Gastrocnemius medialis (tissue), 4 donors: ENCODE data around the gene NFATC4.

Experiments used
- CTCF ChIP-seq, 5 experiments: fragments of 450-650 bp in 3 of 5; fragments of 200-600 bp in 2 of 5; sonication (generic) in 2 of 5; IDR thresholded peaks in 4 of 5; conservative IDR thresholded peaks in 1 of 5; 1 replicate in 4 of 5; 2 replicates in 1 of 5; pipeline ENCODE4 v1.5.1; 2016 to 2019; ENCODE audit warnings: antibody characterized with exemption in 5 of 5, mild to moderate bottlenecking in 3 of 5, moderate library complexity in 3 of 5
- POLR2A ChIP-seq, 2 donors: fragments of 450-650 bp; IDR thresholded peaks; one replicate each; pipeline ENCODE4 v1.6.1; 2017; ENCODE audit warnings: antibody characterized with exemption in 2 of 2, mild to moderate bottlenecking in 2 of 2, moderate library complexity in 2 of 2

GRCh38 chr14:24362241-24362960, 5.6 kb upstream of the NFATC4 start:
- TF ChIP-seq CTCF (IDR thresholded peaks at IDR 0.05 in 4 of 5, conservative IDR thresholded peaks at IDR 0.05 in 1 of 5) (no peak), POLR2A (IDR thresholded peaks at IDR 0.05) (no peak)
